Measurements from ENCODE around the gene NNT.

NNT gene

GRCh38 chr5:43569236-43569746, 33.7 kb upstream of the NNT start:
- H3K4me1 ChIP-seq (ENCODE audit: insufficient read depth, low read length, poor library complexity, severe bottlenecking) = no peaks in the 10 kb centered on the region
- TF ChIP-seq EZH2phosphoT487 (IDR thresholded peaks at IDR 0.05; ENCODE audit: borderline replicate concordance) (no peak), CTCF (conservative IDR thresholded peaks at IDR 0.05; ENCODE audit: low read length) (no peak)

GRCh38 chr5:43570450-43571158, 32.4 kb upstream of the NNT start:
- 0 out of 2 replicates have a peak, but pooled peaks cover 4% of the 10 kb centered on the region for H3K36me3 ChIP-seq (ENCODE audit: insufficient read depth, low read length)
- H3K27me3 ChIP-seq (ENCODE audit: insufficient read depth, low read length, poor library complexity, severe bottlenecking) = no peaks in the 10 kb centered on the region
- no peaks in the 10 kb centered on the region for H3K9me2 ChIP-seq (replicated peaks; ENCODE audit: low read depth, low read length)
- no peak overlapping the region for H2AFZ ChIP-seq (ENCODE audit: low read length)
- no peaks in the 10 kb centered on the region for H3F3A ChIP-seq (ENCODE audit: low read depth)
- H4K20me1 ChIP-seq (ENCODE audit: insufficient read depth, low read length, poor library complexity, severe bottlenecking) = no peaks in the 10 kb centered on the region
- TF ChIP-seq EZH2phosphoT487 (IDR thresholded peaks at IDR 0.05; ENCODE audit: borderline replicate concordance) (no peak), CTCF (conservative IDR thresholded peaks at IDR 0.05; ENCODE audit: low read length) (no peak)
- H3K4me1 ChIP-seq (ENCODE audit: insufficient read depth, low read length, poor library complexity, severe bottlenecking) = no peaks in the 10 kb centered on the region
- H3K9me3 ChIP-seq (ENCODE audit: insufficient read depth, low read depth, low read length) = no peaks in the 10 kb centered on the region
- H3K4me3 ChIP-seq (ENCODE audit: low read length, poor library complexity, severe bottlenecking) = no peak overlapping the region
- H3K79me2 ChIP-seq (ENCODE audit: insufficient read depth, low read length) = no peaks in the 10 kb centered on the region
- H3K4me2 ChIP-seq (ENCODE audit: low read depth, low read length, poor library complexity, severe bottlenecking) = no peak overlapping the region
- H3K9ac ChIP-seq (ENCODE audit: low read depth, low read length, poor library complexity, severe bottlenecking) = no peak overlapping the region

More at GRCh38 chr5:43569236-43569746, 33.7 kb upstream of the NNT start:
- no peaks in the 10 kb centered on the region for H3K27me3 ChIP-seq (ENCODE audit: insufficient read depth, low read length, poor library complexity, severe bottlenecking)
- H3K4me3 ChIP-seq (ENCODE audit: low read length, poor library complexity, severe bottlenecking) = no peak overlapping the region
- H3K9me3 ChIP-seq (ENCODE audit: insufficient read depth, low read depth, low read length) = no peaks in the 10 kb centered on the region
- H2AFZ ChIP-seq (ENCODE audit: low read length) = no peak overlapping the region
- H3K79me2 ChIP-seq (ENCODE audit: insufficient read depth, low read length) = no peaks in the 10 kb centered on the region
- no peak overlapping the region for H3K4me2 ChIP-seq (ENCODE audit: low read depth, low read length, poor library complexity, severe bottlenecking)
- H3F3A ChIP-seq (ENCODE audit: low read depth) = no peaks in the 10 kb centered on the region
- H3K9ac ChIP-seq (ENCODE audit: low read depth, low read length, poor library complexity, severe bottlenecking) = no peak overlapping the region
- no peaks in the 10 kb centered on the region for H3K9me2 ChIP-seq (replicated peaks; ENCODE audit: low read depth, low read length)
- no peaks in the 10 kb centered on the region for H3K36me3 ChIP-seq (ENCODE audit: insufficient read depth, low read length)
- H4K20me1 ChIP-seq (ENCODE audit: insufficient read depth, low read length, poor library complexity, severe bottlenecking) = no peaks in the 10 kb centered on the region

GRCh38 chr5:43571237-43571636, 31.7 kb upstream of the NNT start:
- Histone ChIP-seq H3K36me3 (ENCODE audit: insufficient read depth, low read length) (0 out of 2 replicates have a peak, but pooled peaks cover 4% of the 10 kb centered on the region), H3K9me2 (replicated peaks; ENCODE audit: low read depth, low read length) (no peaks in the 10 kb centered on the region), H2AFZ (ENCODE audit: low read length) (no peak overlapping the region), H3K4me2 (ENCODE audit: low read depth, low read length, poor library complexity, severe bottlenecking) (no peak overlapping the region), H3K4me1 (ENCODE audit: insufficient read depth, low read length, poor library complexity, severe bottlenecking) (no peaks in the 10 kb centered on the region), H3F3A (ENCODE audit: low read depth) (no peaks in the 10 kb centered on the region), H3K27me3 (ENCODE audit: insufficient read depth, low read length, poor library complexity, severe bottlenecking) (no peaks in the 10 kb centered on the region), H3K79me2 (ENCODE audit: insufficient read depth, low read length) (no peaks in the 10 kb centered on the region), H3K9me3 (ENCODE audit: insufficient read depth, low read depth, low read length) (no peaks in the 10 kb centered on the region), H3K4me3 (ENCODE audit: low read length, poor library complexity, severe bottlenecking) (no peak overlapping the region), H4K20me1 (ENCODE audit: insufficient read depth, low read length, poor library complexity, severe bottlenecking) (no peaks in the 10 kb centered on the region), H3K9ac (ENCODE audit: low read depth, low read length, poor library complexity, severe bottlenecking) (no peak overlapping the region)
- TF ChIP-seq EZH2phosphoT487 (IDR thresholded peaks at IDR 0.05; ENCODE audit: borderline replicate concordance) (no peak), CTCF (conservative IDR thresholded peaks at IDR 0.05; ENCODE audit: low read length) (no peak)

Data from Loucy (cell line).